Measurements from ENCODE around the gene CRYAB.
A peak's percentile ranks its signal among the peaks of the same experiment; 100 is the strongest.
"Not testable (repeated sequence)": the region's sequence is repeated elsewhere in the genome, so short reads cannot be mapped to it uniquely, and the experiment has no call there.

Gene CRYAB

GRCh38 chr11:111909378-111909777, 2.2 kb downstream of the CRYAB start:
- no peak overlapping the region for H3K4me3 Mint-ChIP-seq
- peaks cover 14% of the 10 kb centered on the region for H3K9me3 Mint-ChIP-seq
- no peaks in the 10 kb centered on the region for H3K4me1 Mint-ChIP-seq (ENCODE audit: low read depth)
- intact Hi-C loops (cut with micrococcal nuclease) = no loop called here
- no peak overlapping the region for H3K27ac Mint-ChIP-seq
- no peaks in the 10 kb centered on the region for H3K36me3 Mint-ChIP-seq (ENCODE audit: low read depth)
- H3K27me3 Mint-ChIP-seq = peaks cover 42% of the 10 kb centered on the region

GRCh38 chr11:111908639-111909305, 2.8 kb downstream of the CRYAB start:
- H3K4me1 Mint-ChIP-seq (ENCODE audit: low read depth) = no peaks in the 10 kb centered on the region
- H3K27me3 Mint-ChIP-seq = peaks cover 39% of the 10 kb centered on the region
- H3K4me3 Mint-ChIP-seq = no peak overlapping the region
- no peak overlapping the region for H3K27ac Mint-ChIP-seq
- H3K36me3 Mint-ChIP-seq (ENCODE audit: low read depth) = no peaks in the 10 kb centered on the region
- H3K9me3 Mint-ChIP-seq = peaks cover 14% of the 10 kb centered on the region
- intact Hi-C loops (cut with micrococcal nuclease) = no loop called here

- peaks cover 18% of the 10 kb centered on the region for H3K27me3 Mint-ChIP-seq
- peaks cover 14% of the 10 kb centered on the region for H3K9me3 Mint-ChIP-seq
- H3K4me1 Mint-ChIP-seq (ENCODE audit: low read depth) = no peaks in the 10 kb centered on the region
- no peak overlapping the region for H3K27ac Mint-ChIP-seq
- H3K36me3 Mint-ChIP-seq (ENCODE audit: low read depth) = no peaks in the 10 kb centered on the region
- no peak overlapping the region for H3K4me3 Mint-ChIP-seq
- intact Hi-C loops (cut with micrococcal nuclease) = no loop called here
These were observed 4.9 kb downstream of the CRYAB start for GRCh38 chr11:111906680-111907079.

GRCh38 chr11:111905411-111905810, 6.2 kb downstream of the CRYAB start:
- Mint-ChIP-seq H3K9me3 (peaks cover 14% of the 10 kb centered on the region), H3K27me3 (peaks cover 5% of the 10 kb centered on the region), H3K36me3 (ENCODE audit: low read depth) (no peaks in the 10 kb centered on the region), H3K4me3 (no peak overlapping the region), H3K27ac (no peak overlapping the region), H3K4me1 (ENCODE audit: low read depth) (no peaks in the 10 kb centered on the region)
- intact Hi-C loops (cut with micrococcal nuclease) = no loop called here

GRCh38 chr11:111886844-111887243, 24.7 kb downstream of the CRYAB start:
- no peaks in the 10 kb centered on the region for H3K9me3 Mint-ChIP-seq
- intact Hi-C loops (cut with micrococcal nuclease) = no loop called here
- H3K36me3 Mint-ChIP-seq (ENCODE audit: low read depth) = no peaks in the 10 kb centered on the region
- H3K27me3 Mint-ChIP-seq = no peaks in the 10 kb centered on the region
- H3K4me3 Mint-ChIP-seq = no peak overlapping the region
- H3K27ac Mint-ChIP-seq = no peak overlapping the region
- peaks cover 10% of the 10 kb centered on the region for H3K4me1 Mint-ChIP-seq (ENCODE audit: low read depth)

- no peaks in the 10 kb centered on the region for H3K36me3 Mint-ChIP-seq (ENCODE audit: low read depth)
- H3K9me3 Mint-ChIP-seq = no peaks in the 10 kb centered on the region
- H3K27ac Mint-ChIP-seq = no peak overlapping the region
- H3K27me3 Mint-ChIP-seq = no peaks in the 10 kb centered on the region
- intact Hi-C loops (cut with micrococcal nuclease) = no loop called here
- no peak overlapping the region for H3K4me3 Mint-ChIP-seq
- H3K4me1 Mint-ChIP-seq (ENCODE audit: low read depth) = peaks cover 15% of the 10 kb centered on the region
These were observed 25.5 kb downstream of the CRYAB start for GRCh38 chr11:111886032-111886431.

- intact Hi-C loops (cut with micrococcal nuclease); H3K27me3 Mint-ChIP-seq; H3K4me3 Mint-ChIP-seq; H3K9me3 Mint-ChIP-seq; H3K36me3 Mint-ChIP-seq (ENCODE audit: low read depth); H3K27ac Mint-ChIP-seq: not testable (repeated sequence)
- peaks cover 15% of the 10 kb centered on the region for H3K4me1 Mint-ChIP-seq (ENCODE audit: low read depth)
These were observed 26.5 kb downstream of the CRYAB start for GRCh38 chr11:111885053-111885452.

GRCh38 chr11:111882202-111882601, 29.4 kb downstream of the CRYAB start:
- peaks cover 11% of the 10 kb centered on the region for H3K36me3 Mint-ChIP-seq (ENCODE audit: low read depth)
- intact Hi-C loops (cut with micrococcal nuclease) = no loop called here
- H3K4me3 Mint-ChIP-seq = no peak overlapping the region
- H3K9me3 Mint-ChIP-seq = peaks cover 7% of the 10 kb centered on the region
- H3K4me1 Mint-ChIP-seq (ENCODE audit: low read depth) = peaks cover 29% of the 10 kb centered on the region
- H3K27ac Mint-ChIP-seq = no peak overlapping the region
- H3K27me3 Mint-ChIP-seq = no peaks in the 10 kb centered on the region

- H3K4me1 Mint-ChIP-seq (ENCODE audit: low read depth) = peaks cover 29% of the 10 kb centered on the region
- H3K27me3 Mint-ChIP-seq = no peaks in the 10 kb centered on the region
- intact Hi-C loops (cut with micrococcal nuclease) = loop anchor here (1.0 to 5.0 kb wide), 4 partner anchors 8 to 208 kb away; partner anchors contain the start of genes ALG9, DLAT, SDHD and TIMM8B
- peaks cover 23% of the 10 kb centered on the region for H3K36me3 Mint-ChIP-seq (ENCODE audit: low read depth)
- H3K4me3 Mint-ChIP-seq = peak overlapping the region; percentile 94
- H3K9me3 Mint-ChIP-seq = peaks cover 7% of the 10 kb centered on the region
- peak overlapping the region; percentile 97 for H3K27ac Mint-ChIP-seq
These were observed 32.0 kb downstream of the CRYAB start for GRCh38 chr11:111879637-111879960.

- Mint-ChIP-seq H3K4me1 (ENCODE audit: low read depth) (peaks cover 29% of the 10 kb centered on the region), H3K36me3 (ENCODE audit: low read depth) (peaks cover 26% of the 10 kb centered on the region), H3K4me3 (peak within 1 kb of the TSS; percentile 94), H3K27ac (peak within 1 kb of the TSS; percentile 97), H3K27me3 (no peaks in the 10 kb centered on the region), H3K9me3 (peaks cover 7% of the 10 kb centered on the region)
- intact Hi-C loops (cut with micrococcal nuclease) = loop anchor here (1.0 to 5.0 kb wide), 4 partner anchors 8 to 208 kb away; partner anchors contain the start of genes ALG9, DLAT, SDHD and TIMM8B
These were observed 32.5 kb downstream of the CRYAB start, which contains the start of the genes CFAP68 and FDXACB1 for GRCh38 chr11:111878849-111879636. TSS of gene CFAP68 (plus strand) at chr11:111879541. CDS start at chr11:111879561, 20 bp downstream. TSS of gene FDXACB1 (minus strand) at chr11:111879165. CDS start at chr11:111879132, 33 bp downstream.

GRCh38 chr11:111878385-111878848, 33.2 kb downstream of the CRYAB start:
- H3K9me3 Mint-ChIP-seq = peaks cover 7% of the 10 kb centered on the region
- H3K27me3 Mint-ChIP-seq = no peaks in the 10 kb centered on the region
- peaks cover 24% of the 10 kb centered on the region for H3K4me1 Mint-ChIP-seq (ENCODE audit: low read depth)
- peak overlapping the region; percentile 97 for H3K27ac Mint-ChIP-seq
- H3K36me3 Mint-ChIP-seq (ENCODE audit: low read depth) = peaks cover 26% of the 10 kb centered on the region
- intact Hi-C loops (cut with micrococcal nuclease) = loop anchor here (2.0 to 5.0 kb wide), 2 partner anchors 146 to 209 kb away; partner anchors contain the start of genes DLAT, SDHD and TIMM8B
- peak overlapping the region; percentile 94 for H3K4me3 Mint-ChIP-seq

GRCh38 chr11:111871693-111872161, 39.8 kb downstream of the CRYAB start:
- H3K9me3 Mint-ChIP-seq = no peaks in the 10 kb centered on the region
- peaks cover 37% of the 10 kb centered on the region for H3K36me3 Mint-ChIP-seq (ENCODE audit: low read depth)
- H3K27me3 Mint-ChIP-seq = no peaks in the 10 kb centered on the region
- intact Hi-C loops (cut with micrococcal nuclease) = loop anchor here (1.0 to 5.0 kb wide), 3 partner anchors 8 to 201 kb away; partner anchors contain the start of genes CFAP68, FDXACB1, NKAPD1 and PIH1D2
- H3K4me1 Mint-ChIP-seq (ENCODE audit: low read depth) = peaks cover 6% of the 10 kb centered on the region
- peak overlapping the region; percentile 88 for H3K27ac Mint-ChIP-seq
- H3K4me3 Mint-ChIP-seq = peak overlapping the region; percentile 84

- H3K9me3 Mint-ChIP-seq = no peaks in the 10 kb centered on the region
- no peaks in the 10 kb centered on the region for H3K27me3 Mint-ChIP-seq
- peak within 1 kb of the TSS; percentile 84 for H3K4me3 Mint-ChIP-seq
- peaks cover 44% of the 10 kb centered on the region for H3K36me3 Mint-ChIP-seq (ENCODE audit: low read depth)
- peak within 1 kb of the TSS; percentile 88 for H3K27ac Mint-ChIP-seq
- intact Hi-C loops (cut with micrococcal nuclease) = loop anchor here (1.0 to 5.0 kb wide), 3 partner anchors 8 to 201 kb away; partner anchors contain the start of genes CFAP68, FDXACB1, NKAPD1 and PIH1D2
- H3K4me1 Mint-ChIP-seq (ENCODE audit: low read depth) = peaks cover 6% of the 10 kb centered on the region
These were observed 40.5 kb downstream of the CRYAB start, which contains the start of gene ALG9 for GRCh38 chr11:111870886-111871692. TSS of gene ALG9 (minus strand) at chr11:111871581. CDS start at chr11:111871482, 99 bp downstream.
